ENCODE data around the gene PIK3R5.
A peak's percentile ranks its signal among the peaks of the same experiment; 100 is the strongest.

Gene PIK3R5

DNA sequence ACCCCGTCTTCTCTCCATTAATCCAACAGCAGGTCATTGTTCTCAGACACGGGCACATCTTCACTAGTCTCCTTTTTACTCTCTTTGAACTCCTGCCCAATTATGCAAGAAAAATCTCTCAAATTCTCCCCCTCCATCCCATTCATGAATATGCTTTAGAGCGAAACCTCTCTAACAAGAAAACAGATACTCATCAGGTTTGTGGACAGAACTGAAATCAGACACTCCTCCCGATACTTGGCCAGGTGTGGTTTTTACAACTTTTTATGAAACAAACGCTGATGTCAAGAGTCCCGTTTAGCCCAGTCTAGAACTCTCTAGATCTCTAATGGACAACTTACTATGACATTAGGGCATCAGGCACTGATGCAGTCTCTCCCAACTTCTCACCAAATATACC is 40.9 kb downstream of the PIK3R5 start:
- DNase-seq (ENCODE audit: low read depth) = no peak

DNA sequence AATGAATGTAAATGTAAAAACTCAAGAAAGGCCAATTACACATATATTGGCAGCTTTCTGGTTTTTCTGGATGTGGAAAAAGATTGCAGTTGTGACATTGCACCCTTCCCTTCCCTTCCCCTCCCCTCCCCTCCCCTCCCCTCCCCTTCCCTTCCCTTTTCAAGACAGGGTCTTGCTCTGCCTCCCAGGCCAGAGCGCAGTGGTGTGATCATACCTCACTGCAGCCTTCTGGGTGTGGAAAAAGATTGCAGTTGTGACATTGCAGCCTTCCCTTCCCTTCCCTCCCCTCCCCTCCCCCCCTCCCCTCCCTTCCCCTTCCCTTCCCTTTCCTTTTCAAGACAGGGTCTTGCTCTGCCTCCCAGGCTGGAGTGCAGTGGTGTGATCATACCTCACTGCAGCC is 41.7 kb downstream of the PIK3R5 start:
- DNase-seq (ENCODE audit: low read depth) = no peak

DNA sequence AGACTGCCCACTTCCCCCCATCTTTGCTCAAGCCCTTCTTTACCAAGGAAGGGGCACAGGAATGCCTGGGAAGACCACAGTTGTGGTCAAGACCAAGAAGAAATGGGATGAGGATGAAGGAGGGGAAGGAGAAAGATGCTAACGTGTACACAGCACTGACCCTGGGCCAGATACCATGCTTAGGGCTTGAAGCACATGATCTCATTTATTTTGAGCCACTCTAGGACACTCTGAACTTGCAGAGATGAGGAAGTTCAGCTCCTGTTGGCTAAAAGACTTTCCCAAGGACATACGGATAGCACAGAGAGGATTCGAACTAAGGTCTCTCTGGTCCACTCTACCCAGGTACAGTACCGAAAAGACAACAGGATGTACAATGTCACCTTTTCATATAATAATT is 42.6 kb downstream of the PIK3R5 start:
- DNase-seq (ENCODE audit: low read depth) = no peak

- peak; percentile 89 for DNase-seq (ENCODE audit: low read depth)
Measured at GRCh38 chr17:8922451-8922850, 43.1 kb downstream of the PIK3R5 start.

- no peak for DNase-seq (ENCODE audit: low read depth)
Measured at GRCh38 chr17:8921147-8921546, 44.4 kb downstream of the PIK3R5 start.

GRCh38 chr17:8918807-8919465 is 46.6 kb downstream of the PIK3R5 start:
- DNase-seq (ENCODE audit: low read depth) = peak; percentile 51

GRCh38 chr17:8916466-8916865 is 49.0 kb downstream of the PIK3R5 start:
- DNase-seq (ENCODE audit: low read depth) = no peak

DNA sequence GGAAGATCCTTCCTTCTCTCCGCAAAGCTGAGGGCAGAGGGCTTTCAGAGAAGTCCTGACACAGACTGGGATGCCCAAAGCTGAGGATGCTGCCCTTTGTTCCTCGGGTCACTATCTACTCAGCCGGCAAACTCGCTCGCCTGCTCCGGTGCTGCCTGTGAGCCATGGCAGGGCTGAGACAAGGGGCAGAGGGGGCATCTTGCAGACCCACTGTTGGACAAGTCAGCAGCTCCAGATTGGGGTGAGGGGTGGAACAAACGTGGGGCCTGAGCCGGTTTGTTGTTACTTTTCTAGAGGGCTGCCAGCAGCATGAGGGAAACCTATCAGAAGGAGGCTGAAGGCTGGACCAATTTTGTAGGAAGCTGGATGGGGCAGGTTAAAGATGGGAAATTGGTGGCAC is 51.0 kb downstream of the PIK3R5 start:
- DNase-seq (ENCODE audit: low read depth) = no peak

DNA sequence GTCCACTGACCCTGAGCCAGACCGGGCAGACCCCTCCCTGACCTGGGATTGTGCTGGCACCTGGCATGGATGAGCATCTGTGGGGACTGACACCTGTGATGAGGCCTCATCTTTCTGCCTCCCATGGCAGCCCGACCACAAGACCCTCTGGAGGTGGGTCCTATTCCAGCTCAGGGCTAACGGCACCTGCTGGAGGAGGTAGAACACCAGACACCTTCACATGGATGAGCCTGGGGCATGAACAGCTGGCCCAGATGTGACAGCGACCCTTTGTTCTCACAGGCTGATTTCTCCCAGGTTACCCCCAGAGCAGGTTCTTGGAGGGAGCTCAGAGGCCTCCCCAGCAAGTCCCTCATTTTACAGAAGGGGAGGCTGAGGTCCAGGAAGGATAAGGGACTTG is 51.6 kb downstream of the PIK3R5 start:
- no peak for DNase-seq (ENCODE audit: low read depth)

DNA sequence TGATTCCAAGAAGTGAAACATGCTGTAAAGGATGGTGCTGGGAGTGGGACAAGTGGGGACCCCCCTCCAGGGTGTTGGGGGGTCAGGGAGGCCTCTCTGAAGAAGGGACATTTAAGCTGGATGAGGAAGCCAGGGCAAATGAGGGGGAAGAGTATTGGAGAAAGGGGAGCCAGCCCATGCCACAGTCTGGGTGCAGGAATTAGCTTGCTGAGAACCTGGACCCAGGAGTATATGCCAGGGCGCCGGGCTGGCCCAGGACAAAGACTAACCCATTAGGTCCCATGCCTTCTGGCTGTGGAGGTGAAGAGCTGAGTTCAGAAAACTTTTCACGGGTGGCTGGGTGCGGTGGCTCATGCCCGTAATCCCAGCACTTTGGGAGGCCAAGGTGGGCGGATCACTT is 52.4 kb downstream of the PIK3R5 start:
- DNase-seq (ENCODE audit: low read depth) = no peak

DNA sequence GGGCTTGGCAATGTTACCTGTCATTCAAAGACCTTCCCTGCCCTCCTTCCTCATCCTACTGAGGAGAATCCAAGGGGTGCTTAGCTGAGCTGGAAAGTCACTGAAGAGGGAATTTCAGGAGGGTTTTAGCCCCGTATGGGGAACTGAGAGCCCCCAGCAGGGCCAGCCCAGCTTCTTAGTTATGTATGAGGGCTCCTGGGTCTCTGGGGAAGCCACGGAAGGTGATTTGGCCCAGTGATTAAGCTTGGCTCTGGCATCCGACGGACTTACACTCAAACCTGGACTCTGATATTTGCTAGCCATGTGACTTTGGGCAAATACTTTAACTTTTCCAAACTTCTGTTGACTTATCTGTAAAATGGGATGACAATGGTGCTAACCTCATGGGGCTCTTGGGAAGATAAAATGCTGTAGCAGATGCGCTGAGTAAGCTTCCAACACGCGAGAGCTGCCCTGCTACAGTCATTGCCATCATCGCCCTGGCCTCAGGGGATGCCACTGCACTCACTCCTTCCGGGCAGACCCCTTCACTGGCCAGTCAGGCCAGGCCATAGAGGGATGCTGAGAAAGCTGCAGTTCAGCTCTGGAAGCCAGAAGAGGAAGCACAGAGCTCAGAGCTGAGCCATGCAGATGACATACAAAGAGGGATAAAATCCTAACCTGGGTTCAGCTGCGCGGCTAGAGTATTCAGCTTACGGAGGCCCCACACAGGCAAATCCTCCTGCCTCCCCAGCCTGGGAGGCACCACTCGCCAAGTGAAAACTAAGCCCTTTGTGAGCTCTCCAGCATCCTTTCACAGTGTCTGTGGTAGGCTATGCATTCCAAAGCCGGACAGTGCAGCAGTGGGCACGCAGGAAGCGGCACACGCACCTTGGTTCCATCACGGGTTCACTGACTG is 53.2 kb downstream of the PIK3R5 start:
- DNase-seq (ENCODE audit: low read depth) = no peak

- DNase-seq (ENCODE audit: low read depth) = no peak
Measured at GRCh38 chr17:8910969-8911604, 54.4 kb downstream of the PIK3R5 start.

DNA sequence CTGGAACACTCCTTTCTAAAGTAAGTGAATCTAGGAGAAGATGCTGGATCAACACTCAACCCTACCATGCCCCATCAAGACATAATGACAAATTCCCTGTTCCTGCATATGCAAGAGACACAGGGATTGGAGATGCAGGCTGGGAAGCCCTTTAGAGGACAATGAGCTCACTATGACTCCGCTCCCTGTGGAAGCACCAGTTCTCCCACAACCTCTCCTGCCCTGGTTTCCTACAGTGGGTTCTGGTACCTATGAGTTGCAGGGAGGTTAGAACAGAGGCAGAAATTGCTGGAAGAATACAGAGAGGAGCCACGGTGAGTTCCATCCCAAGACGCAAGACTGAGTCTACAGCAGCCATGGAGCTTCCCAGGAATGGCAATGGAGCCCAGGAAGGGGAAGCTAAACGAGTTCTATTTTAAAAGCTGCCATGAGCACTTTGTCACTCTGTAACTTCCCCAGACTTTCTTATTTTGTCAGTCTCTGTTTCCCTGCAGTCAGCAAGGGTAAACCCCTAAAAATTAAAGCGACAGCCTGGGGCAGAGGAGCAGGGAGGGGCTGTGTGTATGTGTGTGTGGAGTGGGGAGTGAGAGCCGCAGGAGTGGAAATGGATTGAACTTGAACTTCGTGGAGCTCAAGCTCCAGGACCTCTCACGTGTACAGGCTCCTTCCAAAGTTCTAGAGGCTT is 55.8 kb downstream of the PIK3R5 start:
- no peak for DNase-seq (ENCODE audit: low read depth)

DNA sequence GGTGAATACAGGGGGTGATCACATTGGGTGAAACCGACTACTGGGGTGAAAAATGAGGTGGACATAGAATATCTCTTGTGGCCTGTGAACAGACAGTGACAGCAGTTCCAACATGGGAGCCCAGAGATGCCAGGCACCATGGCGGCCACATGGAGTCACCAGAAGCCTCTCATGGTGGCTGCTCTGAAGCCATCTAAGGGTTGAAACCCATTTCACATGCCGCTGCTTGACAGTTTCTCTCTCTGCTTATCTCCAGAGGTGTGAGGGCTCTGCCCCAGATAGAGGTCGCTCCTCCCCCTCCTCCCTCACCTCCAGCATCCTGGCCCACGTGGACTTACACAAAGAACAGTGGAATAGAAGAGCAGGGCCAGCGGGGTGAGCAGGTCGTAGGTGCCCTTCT is 60.2 kb downstream of the PIK3R5 start:
- DNase-seq (ENCODE audit: low read depth) = no peak

GRCh38 chr17:8904686-8905085 is 60.8 kb downstream of the PIK3R5 start:
- no peak for DNase-seq (ENCODE audit: low read depth)

DNA sequence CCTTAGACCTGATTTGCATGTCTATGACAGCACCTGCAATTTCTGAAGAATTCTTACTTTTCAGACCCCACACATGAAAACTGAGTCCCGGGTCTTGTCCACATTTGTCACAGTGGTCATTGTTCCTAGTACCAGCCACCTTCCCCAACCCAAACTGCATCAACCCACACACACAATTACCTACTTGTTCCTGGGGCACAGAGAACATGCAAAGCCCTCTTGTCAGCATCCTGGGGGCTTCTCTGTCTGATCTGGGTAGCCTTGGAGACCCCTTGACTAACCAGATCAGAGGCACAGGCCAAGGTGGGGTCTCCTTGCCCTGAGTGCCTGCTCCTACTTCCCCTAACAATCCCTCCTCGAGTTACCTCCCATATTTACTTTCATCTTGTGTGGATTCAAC is 61.3 kb downstream of the PIK3R5 start:
- DNase-seq (ENCODE audit: low read depth) = no peak

- no peak for DNase-seq (ENCODE audit: low read depth)
Measured at GRCh38 chr17:8900626-8901585, 64.6 kb downstream of the PIK3R5 start.

- DNase-seq (ENCODE audit: low read depth) = no peak
Measured at GRCh38 chr17:8900207-8900606, 65.3 kb downstream of the PIK3R5 start.

DNA sequence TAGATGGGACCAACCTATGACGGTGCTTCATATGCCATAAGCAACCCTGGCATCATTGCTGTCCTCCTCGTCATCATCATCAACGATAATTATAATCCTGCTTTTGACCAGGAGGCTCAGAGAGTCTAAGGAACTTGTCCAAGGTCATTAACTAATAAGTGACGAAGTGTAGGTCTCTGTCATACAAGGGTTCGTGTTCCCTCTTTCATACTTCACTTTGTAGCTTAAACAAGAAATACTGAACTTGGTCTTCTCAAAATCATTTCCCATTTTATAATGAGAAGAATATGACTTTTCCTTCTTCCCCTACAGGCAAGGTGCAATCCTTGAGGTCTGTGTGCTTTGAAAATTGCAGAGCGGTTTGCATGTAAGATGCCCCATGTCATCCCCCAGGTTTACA is 66.9 kb downstream of the PIK3R5 start:
- no peak for DNase-seq (ENCODE audit: low read depth)

DNA sequence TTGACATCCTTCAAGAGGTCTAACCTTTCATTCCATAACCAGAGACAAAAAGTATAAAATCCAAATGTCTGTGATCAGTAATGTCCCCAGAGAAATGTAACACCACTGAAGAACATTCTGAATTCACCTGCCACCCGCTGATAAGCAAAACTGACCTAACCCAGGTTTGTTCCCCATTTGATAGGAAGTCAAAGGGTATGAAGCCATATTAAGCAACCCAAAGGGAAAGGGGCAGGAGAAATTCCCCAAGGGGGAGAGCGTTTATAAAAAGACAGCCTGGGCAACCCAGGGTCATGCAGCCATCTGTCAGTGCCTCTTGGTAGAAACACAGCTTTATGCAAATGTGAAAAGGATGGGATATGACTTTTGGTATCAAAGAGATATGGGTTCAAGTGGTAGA is 67.4 kb downstream of the PIK3R5 start:
- DNase-seq (ENCODE audit: low read depth) = no peak

Data from amniotic epithelial cell (primary cell).